CD4-positive, alpha-beta T cell treated with Interleukin-2 at 100 ng/mL for 4 hours (primary cell): ENCODE results near the gene SH3RF2.
"Not testable (repeated sequence)": the region's sequence is repeated elsewhere in the genome, so short reads cannot be mapped to it uniquely, and the experiment has no call there.

ENCODE experiments used
- DNase-seq: peaks from one replicate; pipeline ENCODE4 v3.0.0-alpha.2; 2020; ENCODE audit warnings: low spot score

The SH3RF2 gene

DNA sequence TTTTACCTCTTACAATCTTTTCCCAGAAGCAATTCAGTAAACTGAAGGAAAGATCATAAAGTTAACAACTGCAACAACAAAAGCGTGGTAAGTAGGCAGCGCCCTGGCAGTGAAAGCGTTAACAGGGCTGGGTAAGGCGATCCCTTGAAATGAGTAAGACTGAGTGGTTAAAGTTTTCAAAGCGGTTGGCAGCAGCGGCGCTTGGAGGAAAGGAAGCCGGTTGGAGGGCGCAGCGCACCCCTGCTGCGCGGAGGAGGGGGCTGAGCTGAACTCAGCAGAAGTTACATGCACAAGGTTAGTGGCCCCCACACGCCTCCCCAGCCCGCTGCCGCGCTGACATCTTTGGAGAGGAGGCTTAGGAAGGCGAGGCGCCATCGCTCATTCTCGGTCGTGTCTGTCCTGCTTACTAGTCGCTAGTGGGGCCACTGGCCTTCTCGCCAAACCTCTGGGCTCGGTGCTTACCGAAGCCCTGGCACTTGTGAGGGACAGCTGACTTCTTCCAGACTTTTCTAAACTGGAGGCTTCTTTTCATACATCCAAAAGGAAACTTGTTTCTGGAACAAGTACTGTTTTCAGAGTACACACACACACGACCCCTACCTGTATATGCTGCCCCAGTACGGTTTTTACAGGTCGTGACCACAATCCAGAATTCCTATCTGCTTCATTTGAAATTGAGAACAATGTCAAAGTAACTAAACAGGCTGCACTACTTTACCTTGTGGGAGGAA is at the start of gene SH3RF2:
Gene SH3RF2, plus strand, starts transcription at position 178 of the 731 bp plus-strand sequence. CDS start 1,351 bp downstream, outside the sequence.
- DNase-seq: no peak

DNA sequence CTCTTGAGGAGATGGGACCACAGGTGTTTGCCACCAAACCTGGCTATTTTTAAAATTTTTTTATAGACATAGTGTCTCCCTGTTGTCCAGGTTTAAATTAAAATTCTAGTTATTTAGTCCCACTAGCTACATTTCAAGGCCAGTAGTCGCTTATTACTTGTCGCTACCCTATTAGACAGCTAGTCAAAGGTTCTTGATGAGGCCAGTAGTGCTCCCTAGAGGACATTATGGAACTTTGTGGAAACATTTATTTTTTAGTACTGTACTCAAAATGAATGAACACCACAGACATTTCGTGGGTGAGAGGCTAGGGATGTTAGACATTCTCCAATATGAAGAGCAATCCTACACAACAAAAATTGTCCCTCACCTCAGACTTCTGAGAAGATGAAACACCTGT is 49.2 kb upstream of the SH3RF2 start:
- no peak for DNase-seq

- no peak for DNase-seq
Observed at GRCh38 chr5:145887976-145888574, 48.3 kb upstream of the SH3RF2 start.

DNA sequence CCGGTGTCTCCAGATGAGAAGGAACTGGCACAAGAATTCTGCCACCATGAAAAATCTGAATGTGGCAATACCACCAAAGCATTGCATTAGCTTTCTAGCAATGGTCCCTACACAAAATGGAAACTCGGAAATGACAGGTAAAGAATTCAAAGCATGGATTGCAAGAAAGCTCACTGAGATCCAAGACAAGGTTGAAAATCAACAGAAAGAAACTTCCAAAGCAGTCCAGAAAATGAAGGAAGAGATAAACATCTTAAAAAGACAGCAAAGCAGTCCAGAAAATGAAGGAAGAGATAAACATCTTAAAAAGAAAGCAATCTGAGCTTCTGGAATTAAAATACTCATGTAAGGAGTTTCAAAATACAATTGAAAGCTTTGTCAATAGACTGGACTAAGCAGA is 46.8 kb upstream of the SH3RF2 start:
- DNase-seq: no peak

DNA sequence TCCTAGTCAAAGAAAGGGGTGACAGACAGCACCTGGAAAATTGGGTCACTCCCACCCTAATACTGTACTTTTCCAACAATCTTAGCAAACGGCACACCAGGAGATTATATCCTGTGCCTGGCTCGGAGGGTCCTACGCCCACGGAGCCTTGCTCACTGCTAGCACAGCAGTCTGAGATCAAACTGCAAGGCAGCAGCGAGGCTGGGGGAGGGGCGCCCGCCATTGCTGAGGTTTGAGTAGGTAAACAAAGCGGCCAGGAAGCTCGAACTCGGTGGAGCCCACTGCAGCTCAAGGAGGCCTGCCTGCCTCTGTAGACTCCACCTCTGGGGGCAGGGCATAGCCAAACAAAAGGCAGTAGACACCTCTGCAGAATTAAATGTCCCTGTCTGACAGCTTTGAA is 45.0 kb upstream of the SH3RF2 start:
- not testable (repeated sequence) for DNase-seq

DNA sequence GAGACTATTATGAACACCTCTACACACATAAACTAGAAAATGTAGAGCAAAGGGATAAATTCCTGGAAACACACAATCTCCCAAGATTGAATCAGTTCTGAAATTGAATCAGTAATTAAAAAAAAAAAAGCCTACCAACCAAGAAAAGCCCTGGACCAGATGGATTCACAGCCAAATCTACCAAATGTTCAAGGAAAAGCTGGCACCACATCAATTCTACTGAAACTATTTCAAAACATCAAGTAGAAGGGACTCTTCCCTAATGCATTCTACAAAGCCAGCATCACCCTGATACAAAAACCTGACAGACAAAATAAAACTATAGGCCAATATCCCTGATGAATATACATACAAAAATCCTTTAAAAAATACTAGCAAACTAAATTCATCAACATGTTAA is 38.2 kb upstream of the SH3RF2 start:
- no peak for DNase-seq

GRCh38 chr5:145902421-145902820 is 34.0 kb upstream of the SH3RF2 start:
- DNase-seq: no peak

DNA sequence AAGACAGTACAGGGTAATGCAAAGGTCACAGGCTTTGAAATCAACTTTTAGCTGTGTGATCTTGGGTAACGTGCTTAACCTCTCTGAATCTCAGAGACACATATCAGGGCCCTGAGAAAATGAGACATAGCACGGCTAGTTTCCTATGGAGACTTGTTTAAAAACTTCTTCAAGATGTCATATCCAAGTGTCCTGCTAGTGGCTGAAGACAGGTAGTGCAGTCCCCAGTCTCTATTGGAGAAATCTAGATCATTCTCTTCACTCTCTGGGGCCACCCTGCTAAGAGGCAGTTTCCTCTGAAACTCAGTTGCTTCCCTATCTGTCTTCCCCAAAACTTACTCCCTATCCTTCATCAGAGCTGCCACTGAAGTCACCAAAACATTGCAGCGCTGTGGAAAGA is 33.3 kb upstream of the SH3RF2 start:
- DNase-seq: no peak

DNA sequence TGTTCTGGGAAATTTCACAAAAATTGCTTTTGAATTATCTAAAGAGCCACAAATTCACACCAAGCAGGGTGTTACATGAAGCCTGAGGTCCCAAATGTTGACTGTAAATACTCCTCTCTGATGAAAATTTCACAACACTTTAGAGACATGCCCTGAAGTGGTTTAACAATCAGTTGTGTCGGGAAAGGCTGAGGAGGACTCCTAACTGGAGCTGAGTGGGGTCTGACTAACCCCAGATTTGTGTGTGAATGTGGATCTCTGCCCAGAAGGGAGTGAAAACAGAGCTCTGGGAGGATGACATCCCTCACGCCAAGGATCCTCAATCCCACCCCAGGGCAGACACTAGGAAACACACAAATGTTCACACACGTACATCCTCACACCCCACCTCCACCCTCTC is 32.5 kb upstream of the SH3RF2 start:
- no peak for DNase-seq

DNA sequence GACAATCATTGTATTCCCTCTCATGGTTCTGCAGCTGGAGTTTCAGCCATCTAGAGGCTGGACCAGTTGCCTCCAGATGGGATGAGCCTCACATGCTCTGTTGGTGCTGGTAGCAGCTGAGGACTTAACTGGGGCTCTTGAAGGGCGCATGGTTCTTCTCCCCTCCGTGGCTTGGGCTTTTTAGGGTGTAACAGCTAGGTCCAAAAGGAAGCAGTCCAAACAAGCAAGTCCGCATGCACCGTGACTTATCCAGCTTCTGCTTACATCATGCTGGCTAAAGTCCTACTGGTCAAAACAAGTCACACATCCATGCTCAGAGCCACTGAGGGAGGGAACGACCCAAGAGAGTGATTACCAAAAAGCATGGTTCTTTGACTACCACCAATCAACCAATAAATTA is 31.6 kb upstream of the SH3RF2 start:
- DNase-seq: no peak

DNA sequence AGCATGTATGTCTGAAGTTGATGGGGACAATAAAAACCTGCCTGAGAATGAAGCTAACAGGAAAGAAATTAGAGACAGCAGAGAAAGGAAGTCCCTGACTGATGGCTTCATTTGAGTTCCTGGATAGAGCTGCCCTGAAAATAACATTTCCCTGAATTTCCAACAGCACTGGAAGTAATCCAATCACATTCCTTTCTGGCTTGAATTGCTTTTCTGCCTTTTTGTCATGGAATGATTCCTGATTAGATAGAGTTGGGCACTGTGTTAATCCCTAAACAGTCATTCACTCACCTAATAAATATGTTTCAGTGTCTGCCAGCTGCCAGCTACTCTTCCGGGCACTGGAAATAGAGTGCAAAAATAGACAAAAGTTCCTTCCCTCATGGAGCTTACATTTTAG is 30.0 kb upstream of the SH3RF2 start:
- DNase-seq: no peak

GRCh38 chr5:145908206-145908960 is 28.0 kb upstream of the SH3RF2 start:
- DNase-seq: no peak

DNA sequence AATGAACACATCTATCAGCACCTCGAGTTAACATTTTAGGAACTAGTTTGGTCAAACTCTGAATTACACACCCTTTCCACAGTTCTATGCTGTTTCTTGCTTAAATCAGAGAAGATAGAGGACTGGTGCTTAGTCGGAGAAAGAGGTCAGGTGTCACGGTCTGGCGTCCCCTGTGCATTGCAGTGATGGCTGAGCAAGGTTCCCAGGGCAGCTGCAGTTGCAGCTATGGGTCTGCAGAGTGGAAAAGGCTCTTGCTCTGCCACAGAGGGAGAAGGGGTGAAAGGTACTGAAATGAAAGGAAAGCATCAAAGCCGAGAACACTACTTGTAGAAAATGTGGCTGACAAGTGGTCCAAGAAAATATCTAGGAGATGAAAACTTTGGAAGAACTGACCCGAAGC is 25.2 kb upstream of the SH3RF2 start:
- DNase-seq: no peak

DNA sequence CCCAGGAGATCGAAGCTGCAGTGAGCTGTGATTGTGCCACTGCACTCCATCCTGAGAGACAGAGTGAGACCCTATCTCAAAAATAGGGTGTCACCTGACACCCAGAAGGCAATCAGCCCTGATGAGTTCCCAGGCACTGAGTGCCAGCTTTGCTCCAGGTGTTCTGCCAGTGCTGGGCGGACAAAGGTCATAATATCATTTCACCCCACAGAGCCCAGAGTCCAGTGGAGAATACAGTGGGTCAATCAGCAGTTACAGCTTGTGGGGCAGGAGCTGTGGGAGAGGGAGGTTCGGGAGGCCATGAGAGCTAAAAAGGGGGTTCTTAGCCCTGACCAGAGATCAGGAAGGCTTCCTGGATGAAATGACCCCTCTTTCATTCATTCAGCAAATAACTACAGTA is 24.4 kb upstream of the SH3RF2 start:
- DNase-seq: no peak

DNA sequence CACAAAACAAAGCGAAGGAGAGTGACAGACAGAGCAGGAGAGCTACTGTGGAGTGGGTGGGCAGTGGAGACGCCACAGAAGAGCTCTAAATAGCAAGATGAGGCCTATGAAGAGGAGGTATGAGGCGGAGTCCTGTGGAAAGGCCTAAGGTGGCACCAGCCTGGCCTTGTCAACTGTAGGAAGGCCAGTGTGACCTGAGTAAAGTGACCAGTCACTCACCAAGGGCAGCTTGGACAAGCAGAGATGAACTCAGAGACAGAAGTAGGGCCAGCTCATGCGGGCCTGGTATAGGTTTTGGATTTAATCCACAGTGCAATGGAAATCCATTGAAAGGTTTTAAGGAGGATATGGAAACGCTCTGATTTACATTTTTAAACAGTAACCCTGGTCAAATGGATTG is 23.8 kb upstream of the SH3RF2 start:
- no peak for DNase-seq

GRCh38 chr5:145913701-145914100 is 22.7 kb upstream of the SH3RF2 start:
- no peak for DNase-seq

DNA sequence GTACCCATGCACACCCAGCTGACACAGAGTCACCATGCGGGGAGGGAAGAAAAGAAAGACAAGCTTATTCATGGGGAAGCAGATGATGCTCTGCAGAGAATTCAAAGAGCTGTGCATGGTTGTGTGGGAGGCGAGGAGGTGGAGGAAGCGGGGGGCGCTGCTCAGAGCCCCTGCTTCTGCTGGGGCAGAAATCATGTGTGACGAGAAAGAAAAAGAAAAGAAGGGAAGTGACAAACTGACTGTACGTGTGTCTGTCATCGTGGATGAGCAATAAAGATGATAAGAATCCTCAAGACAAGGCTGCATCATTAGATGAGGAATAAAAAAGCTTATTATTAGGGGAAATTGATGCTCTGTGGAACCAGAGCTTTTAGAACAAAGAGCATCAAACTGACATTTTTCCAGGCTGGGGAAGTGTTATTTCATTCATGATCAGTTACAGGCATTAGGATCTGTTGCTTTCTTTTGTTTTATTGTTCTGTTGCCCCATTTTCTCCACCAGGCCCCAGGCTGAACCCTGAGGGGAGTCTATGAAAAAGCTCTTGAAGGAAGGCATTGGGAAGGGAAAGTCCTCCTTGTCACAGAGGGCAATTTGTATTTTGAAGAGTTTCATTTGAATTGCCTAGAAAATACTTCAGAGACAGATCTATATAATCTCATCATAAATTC is 20.3 kb upstream of the SH3RF2 start:
- no peak for DNase-seq

DNA sequence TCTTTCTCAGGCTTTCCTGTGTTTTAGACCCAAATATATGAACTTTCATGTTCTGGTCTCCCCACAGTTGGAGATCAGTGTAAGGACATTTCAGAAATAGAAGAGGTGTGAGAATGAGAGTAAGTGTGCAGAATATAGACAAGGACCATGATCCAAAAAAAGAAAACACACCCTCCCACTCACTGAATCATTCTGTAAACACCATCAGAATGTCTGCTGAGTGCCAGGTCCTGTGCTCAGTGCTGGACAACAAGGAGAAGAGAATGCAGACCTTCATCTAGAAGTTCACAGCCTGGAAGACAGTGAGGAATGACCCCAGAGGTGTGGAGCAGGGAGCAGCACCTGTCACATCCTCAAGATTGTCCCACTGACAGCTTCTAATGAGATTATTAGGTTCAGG is 19.1 kb upstream of the SH3RF2 start:
- no peak for DNase-seq

- DNase-seq: no peak
Observed at GRCh38 chr5:145918397-145918796, 18.0 kb upstream of the SH3RF2 start.

DNA sequence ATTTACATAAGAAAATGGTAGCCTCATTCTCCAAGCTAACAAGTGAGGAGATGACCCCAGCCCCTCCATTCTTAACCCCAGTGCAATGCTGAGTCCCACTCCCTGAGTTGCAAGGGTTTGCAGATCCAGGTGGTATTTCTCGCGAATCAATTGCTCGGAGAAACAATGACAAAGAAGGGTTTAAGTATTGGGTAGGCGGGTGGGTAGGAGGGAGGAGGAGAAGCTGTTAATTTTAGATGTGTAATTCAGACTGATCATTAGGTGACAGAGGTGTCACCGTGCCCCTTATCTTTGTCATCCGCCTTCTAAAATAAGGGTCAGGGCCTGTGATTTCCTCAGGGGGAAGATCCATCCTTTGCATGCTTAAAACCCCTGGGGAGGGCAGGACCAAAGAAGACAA is 17.0 kb upstream of the SH3RF2 start:
- DNase-seq: no peak

DNA sequence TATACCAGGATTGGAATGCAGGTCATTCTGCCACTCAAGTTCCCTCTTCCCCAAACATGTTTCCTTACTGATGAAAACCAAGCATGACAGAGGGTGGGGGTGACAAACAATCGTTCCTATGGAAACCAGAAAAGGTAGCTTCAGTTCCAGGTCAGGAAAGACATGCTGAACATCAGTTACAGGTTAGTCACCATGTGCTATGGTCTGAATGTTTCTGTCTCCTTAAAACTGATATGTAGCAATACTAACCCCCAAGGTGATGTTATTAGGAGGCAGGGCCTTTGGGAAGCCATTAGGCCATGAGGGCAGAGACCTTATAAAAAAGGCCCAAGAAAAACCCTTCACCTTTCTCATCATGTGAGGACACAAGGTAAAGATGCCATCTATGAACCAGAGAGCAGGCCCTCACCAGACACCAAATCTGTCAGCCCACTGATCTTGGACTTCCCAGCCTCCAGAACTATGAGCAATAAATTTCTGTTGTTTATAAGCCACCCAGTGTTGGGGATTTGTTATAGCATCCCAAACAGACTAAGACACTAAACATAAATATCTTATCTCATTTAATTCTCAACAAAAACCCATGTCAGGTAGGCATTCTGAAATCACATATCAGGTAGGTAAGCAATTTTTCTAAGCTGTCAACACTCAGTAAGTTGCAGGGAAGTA is 15.7 kb upstream of the SH3RF2 start:
- no peak for DNase-seq

DNA sequence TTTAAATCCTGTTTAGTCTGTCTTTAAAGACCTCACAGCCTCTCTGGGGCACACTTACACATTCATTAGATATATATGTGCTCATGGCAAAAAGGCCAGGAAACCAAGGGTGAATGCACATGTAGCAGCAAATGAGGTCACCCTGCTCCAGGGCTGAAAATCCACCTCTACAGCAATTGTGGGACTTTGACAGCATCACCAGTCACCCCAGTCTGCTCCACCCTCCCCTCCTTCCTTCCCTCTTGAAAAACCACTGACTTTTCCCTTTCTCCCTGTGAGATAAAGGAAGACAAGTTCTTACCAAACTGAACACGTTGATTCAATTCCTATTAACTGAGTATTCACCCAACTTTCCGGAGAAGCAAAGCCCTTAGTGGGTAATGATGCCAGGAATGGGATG is 15.2 kb upstream of the SH3RF2 start:
- DNase-seq: no peak
